GM10847 (cell line): ENCODE measurements around the gene NFATC2IP.

Experiments used
- POLR2A ChIP-seq: IDR thresholded peaks from 2 replicates; pipeline ENCODE4 v1.6.1; 2011; ENCODE audit not compliant: insufficient read length; ENCODE audit errors: extremely low read depth

NFATC2IP gene

GRCh38 chr16:28950648-28951409 lies at the start of gene NFATC2IP:
Gene NFATC2IP, plus strand, starts transcription at chr16:28950937. Its CDS starts 75 bp downstream, at chr16:28951012.
- TF ChIP-seq POLR2A: peak; percentile 78

GRCh38 chr16:28901862-28902261 lies 48.9 kb upstream of the NFATC2IP start:
- no peak for TF ChIP-seq POLR2A

GRCh38 chr16:28902909-28903308 lies 47.8 kb upstream of the NFATC2IP start:
- TF ChIP-seq POLR2A: peak; percentile 4

GRCh38 chr16:28903344-28904042 lies 47.2 kb upstream of the NFATC2IP start:
- TF ChIP-seq POLR2A: no peak

GRCh38 chr16:28904363-28904762 lies 46.4 kb upstream of the NFATC2IP start:
- no peak for TF ChIP-seq POLR2A

GRCh38 chr16:28904828-28905227 lies 45.9 kb upstream of the NFATC2IP start:
- no peak for TF ChIP-seq POLR2A

- TF ChIP-seq POLR2A: no peak
Observed at GRCh38 chr16:28905229-28905754, 45.4 kb upstream of the NFATC2IP start.

- no peak for TF ChIP-seq POLR2A
Observed at GRCh38 chr16:28905800-28906372, 44.9 kb upstream of the NFATC2IP start.

GRCh38 chr16:28910086-28911031 lies 40.4 kb upstream of the NFATC2IP start:
- TF ChIP-seq POLR2A: no peak

GRCh38 chr16:28912558-28912957 lies 38.2 kb upstream of the NFATC2IP start:
- TF ChIP-seq POLR2A: no peak

GRCh38 chr16:28913946-28914724 lies 36.6 kb upstream of the NFATC2IP start:
- TF ChIP-seq POLR2A: no peak

- no peak for TF ChIP-seq POLR2A
Observed at GRCh38 chr16:28915181-28915580, 35.6 kb upstream of the NFATC2IP start.

GRCh38 chr16:28917095-28917494 lies 33.6 kb upstream of the NFATC2IP start:
- TF ChIP-seq POLR2A: no peak

GRCh38 chr16:28918698-28919097 lies 32.0 kb upstream of the NFATC2IP start:
- no peak for TF ChIP-seq POLR2A

- TF ChIP-seq POLR2A: no peak
Observed at GRCh38 chr16:28923231-28923587, 27.5 kb upstream of the NFATC2IP start.
